ENCODE results near the gene HPD. TPM values are rescaled to one million over a fixed set of nuclear protein-coding genes. Genes with fewer than 3 reads are reported as not detected.

HPD gene
- total RNA-seq, 1 donor from 2014 or later, result 0.92 TPM

- Mint-ChIP-seq H3K4me3 (no peak overlapping the region), H3K27ac (no peak overlapping the region), H3K9me3 (no peaks in the 10 kb centered on the region), H3K36me3 (no peaks in the 10 kb centered on the region), H3K4me1 (ENCODE audit: unreplicated experiment) (no peaks in the 10 kb centered on the region), H3K27me3 (no peaks in the 10 kb centered on the region)
- no peak for DNase-seq (ENCODE audit: extremely low spot score, unreplicated experiment)
- TF ChIP-seq CTCF (conservative IDR thresholded peaks at IDR 0.05), result no peak
Observed at GRCh38 chr12:121849665-121850064, 9.0 kb downstream of the HPD start.

GRCh38 chr12:121849211-121849610, 9.4 kb downstream of the HPD start:
- no peak overlapping the region for H3K27ac Mint-ChIP-seq
- H3K9me3 Mint-ChIP-seq, result no peaks in the 10 kb centered on the region
- no peaks in the 10 kb centered on the region for H3K27me3 Mint-ChIP-seq
- H3K4me3 Mint-ChIP-seq, result no peak overlapping the region
- no peaks in the 10 kb centered on the region for H3K36me3 Mint-ChIP-seq
- no peaks in the 10 kb centered on the region for H3K4me1 Mint-ChIP-seq (ENCODE audit: unreplicated experiment)
- TF ChIP-seq CTCF (conservative IDR thresholded peaks at IDR 0.05), result no peak
- DNase-seq (ENCODE audit: extremely low spot score, unreplicated experiment), result no peak

GRCh38 chr12:121845701-121846100, 13.0 kb downstream of the HPD start:
- no peak for DNase-seq (ENCODE audit: extremely low spot score, unreplicated experiment)
- no peak overlapping the region for H3K27ac Mint-ChIP-seq
- H3K4me1 Mint-ChIP-seq (ENCODE audit: unreplicated experiment), result peaks cover 10% of the 10 kb centered on the region
- no peak for TF ChIP-seq CTCF (conservative IDR thresholded peaks at IDR 0.05)
- no peaks in the 10 kb centered on the region for H3K36me3 Mint-ChIP-seq
- H3K4me3 Mint-ChIP-seq, result no peak overlapping the region
- no peaks in the 10 kb centered on the region for H3K9me3 Mint-ChIP-seq
- no peaks in the 10 kb centered on the region for H3K27me3 Mint-ChIP-seq

GRCh38 chr12:121843236-121843982, 15.2 kb downstream of the HPD start:
- TF ChIP-seq CTCF (conservative IDR thresholded peaks at IDR 0.05), result no peak
- no peaks in the 10 kb centered on the region for H3K9me3 Mint-ChIP-seq
- H3K27ac Mint-ChIP-seq, result peak overlapping the region; percentile 54
- H3K4me3 Mint-ChIP-seq, result peak overlapping the region; percentile 23
- H3K36me3 Mint-ChIP-seq, result no peaks in the 10 kb centered on the region
- no peaks in the 10 kb centered on the region for H3K27me3 Mint-ChIP-seq
- peaks cover 18% of the 10 kb centered on the region for H3K4me1 Mint-ChIP-seq (ENCODE audit: unreplicated experiment)
- no peak for DNase-seq (ENCODE audit: extremely low spot score, unreplicated experiment)

- Mint-ChIP-seq H3K4me1 (ENCODE audit: unreplicated experiment) (peaks cover 18% of the 10 kb centered on the region), H3K9me3 (no peaks in the 10 kb centered on the region), H3K27me3 (no peaks in the 10 kb centered on the region), H3K27ac (peak overlapping the region; percentile 86), H3K4me3 (peak overlapping the region; percentile 98), H3K36me3 (no peaks in the 10 kb centered on the region)
- no peak for TF ChIP-seq CTCF (conservative IDR thresholded peaks at IDR 0.05)
- DNase-seq (ENCODE audit: extremely low spot score, unreplicated experiment), result no peak
Observed at GRCh38 chr12:121839993-121840761, 18.5 kb downstream of the HPD start.

Measured in type B pancreatic cell (in vitro differentiated cells).